H9 (cell line): Measurements from ENCODE around the gene GUF1. TPM values are rescaled to one million over a fixed set of nuclear protein-coding genes. Genes with fewer than 3 reads are reported as not detected.
A peak's percentile ranks its signal among the peaks of the same experiment; 100 is the strongest.

Experiments
- DNase-seq: peaks from one replicate; pipeline ENCODE4 v3.0.0-alpha.2; 2017
- H2AFZ ChIP-seq: one replicate; pipeline ENCODE4 v1.6.1; 2013; ENCODE audit warnings: mild to moderate bottlenecking, low read length, control low read depth, moderate library complexity
- H2AK5ac ChIP-seq: 2 replicates; pipeline ENCODE4 v1.6.1; 2013; ENCODE audit warnings: low read length, control low read depth, mixed read lengths; ENCODE audit not compliant: insufficient read length
- H2BK120ac ChIP-seq: one replicate; pipeline ENCODE4 v1.6.1; 2013; ENCODE audit warnings: low read depth, mild to moderate bottlenecking, low read length, control low read depth, inconsistent platforms; ENCODE audit not compliant: poor library complexity, severe bottlenecking
- H2BK12ac ChIP-seq: 2 replicates; pipeline ENCODE4 v1.6.1; 2013; ENCODE audit warnings: low read length, control low read depth, mixed read lengths, low read depth; ENCODE audit not compliant: insufficient read length
- H2BK15ac ChIP-seq: 2 replicates; pipeline ENCODE4 v1.6.1; 2013; ENCODE audit warnings: low read depth, low read length, control low read depth
- H2BK20ac ChIP-seq: one replicate; pipeline ENCODE4 v1.6.1; 2013; ENCODE audit warnings: low read depth, mild to moderate bottlenecking, low read length, control low read depth, inconsistent platforms; ENCODE audit not compliant: poor library complexity, severe bottlenecking
- H2BK5ac ChIP-seq: 2 replicates; pipeline ENCODE4 v1.6.1; 2013; ENCODE audit warnings: low read length, control low read depth, mixed read lengths; ENCODE audit not compliant: insufficient read length
- H3K14ac ChIP-seq: 2 replicates; pipeline ENCODE4 v1.6.1; 2013; ENCODE audit warnings: low read length, control low read depth; ENCODE audit not compliant: insufficient read depth
- H3K18ac ChIP-seq: 2 replicates; pipeline ENCODE4 v1.6.1; 2013; ENCODE audit warnings: low read depth, mild to moderate bottlenecking, mixed read lengths, low read length, control low read depth; ENCODE audit not compliant: insufficient read length
- H3K23ac ChIP-seq: 2 replicates; pipeline ENCODE4 v1.6.1; 2013; ENCODE audit warnings: low read length, control low read depth, mixed read lengths, low read depth; ENCODE audit not compliant: insufficient read length
- H3K23me2 ChIP-seq: 2 replicates; pipeline ENCODE4 v1.6.1; 2013; ENCODE audit warnings: low read depth, mild to moderate bottlenecking, mixed read lengths, low read length, control low read depth; ENCODE audit not compliant: insufficient read length, poor library complexity, severe bottlenecking
- H3K27ac ChIP-seq: 2 replicates; pipeline ENCODE4 v1.5.1; 2013; ENCODE audit warnings: low read length, control low read depth, mixed read lengths, low read depth; ENCODE audit not compliant: insufficient read length
- H3K27me3 ChIP-seq: 2 replicates; pipeline ENCODE4 v1.6.1; 2013; ENCODE audit warnings: low read length, control low read depth, inconsistent platforms; ENCODE audit not compliant: insufficient read depth
- H3K4ac ChIP-seq: 2 replicates; pipeline ENCODE4 v1.6.1; 2013; ENCODE audit warnings: low read depth, mild to moderate bottlenecking, control low read depth, inconsistent platforms, low read length, moderate library complexity
- H3K4me1 ChIP-seq: 2 replicates; pipeline ENCODE4 v1.6.1; 2013; ENCODE audit warnings: low read length, control low read depth, inconsistent platforms; ENCODE audit not compliant: insufficient read depth
- H3K4me2 ChIP-seq: 2 replicates; pipeline ENCODE4 v1.6.1; 2013; ENCODE audit warnings: low read length, control low read depth, mixed read lengths; ENCODE audit not compliant: insufficient read length, insufficient read depth
- H3K56ac ChIP-seq: 2 replicates; pipeline ENCODE4 v1.6.1; 2013; ENCODE audit warnings: low read depth, mild to moderate bottlenecking, mixed read lengths, low read length, control low read depth; ENCODE audit not compliant: insufficient read length
- H3K79me1 ChIP-seq: 2 replicates; pipeline ENCODE4 v1.6.1; 2013; ENCODE audit warnings: low read depth, mild to moderate bottlenecking, moderate library complexity, low read length, control low read depth, inconsistent platforms; ENCODE audit not compliant: insufficient read depth, poor library complexity, severe bottlenecking
- H3K79me2 ChIP-seq: 2 replicates; pipeline ENCODE4 v1.6.1; 2013; ENCODE audit warnings: low read length, control low read depth, inconsistent platforms; ENCODE audit not compliant: insufficient read depth
- H3K9ac ChIP-seq: 2 replicates; pipeline ENCODE4 v1.6.1; 2013; ENCODE audit warnings: low read length, control low read depth, mixed read lengths; ENCODE audit not compliant: insufficient read length; ENCODE audit errors: extremely low read depth
- H3K9me3 ChIP-seq: one replicate; pipeline ENCODE4 v1.6.1; 2013; ENCODE audit warnings: low read depth, low read length, inconsistent platforms; ENCODE audit not compliant: control insufficient read depth
- H3T11ph ChIP-seq: one replicate; pipeline ENCODE4 v1.6.1; 2013; ENCODE audit warnings: mild to moderate bottlenecking, low read length, control low read depth, inconsistent platforms
- H4K20me1 ChIP-seq: one replicate; pipeline ENCODE4 v1.6.1; 2013; ENCODE audit not compliant: control insufficient read depth, insufficient read length, insufficient read depth
- H4K5ac ChIP-seq: 2 replicates; pipeline ENCODE4 v1.6.1; 2013; ENCODE audit warnings: low read depth, mild to moderate bottlenecking, mixed read lengths, low read length, control low read depth; ENCODE audit not compliant: insufficient read length
- H4K8ac ChIP-seq: replicated peaks from 2 replicates; pipeline ENCODE4 v1.6.1; 2013; ENCODE audit warnings: low read length, control low read depth, mixed read lengths, low read depth; ENCODE audit not compliant: insufficient read length
- H4K91ac ChIP-seq: 2 replicates; pipeline ENCODE4 v1.6.1; 2013; ENCODE audit warnings: low read depth, mild to moderate bottlenecking, moderate library complexity, mixed read lengths, low read length, control low read depth; ENCODE audit not compliant: insufficient read length
- H3K27ac Mint-ChIP-seq, 3 experiments: 2 replicates in 2 of 3; 3 replicates in 1 of 3; pipeline ENCODE4 v1.8.0; 2020 to 2021; ENCODE audit warnings: mixed read lengths in 3 of 3, mild to moderate bottlenecking in 1 of 3, moderate library complexity in 1 of 3
- H3K27me3 Mint-ChIP-seq: 2 replicates; pipeline ENCODE4 v1.8.0; 2021; ENCODE audit warnings: low read depth, mild to moderate bottlenecking, moderate library complexity, mixed read lengths
- H3K36me3 Mint-ChIP-seq, 3 experiments: 2 replicates in 2 of 3; 3 replicates in 1 of 3; pipeline ENCODE4 v1.8.0; 2020 to 2021; ENCODE audit warnings: low read depth in 3 of 3, mixed read lengths in 3 of 3; ENCODE audit not compliant: insufficient read depth in 1 of 3
- H3K4me1 Mint-ChIP-seq, 2 experiments: 2 replicates each; pipeline ENCODE4 v1.8.0; 2020; ENCODE audit warnings: mixed read lengths in 2 of 2
- H3K4me3 Mint-ChIP-seq, 2 experiments: 2 replicates in 1 of 2; 3 replicates in 1 of 2; pipeline ENCODE4 v1.8.0; 2020 to 2021; ENCODE audit warnings: mild to moderate bottlenecking in 2 of 2, mixed read lengths in 2 of 2, moderate library complexity in 1 of 2
- H3K9me3 Mint-ChIP-seq, 2 experiments: 2 replicates in 1 of 2; 3 replicates in 1 of 2; pipeline ENCODE4 v1.8.0; 2020; ENCODE audit warnings: mild to moderate bottlenecking in 2 of 2, mixed read lengths in 2 of 2, moderate library complexity in 1 of 2
- WGBS: extraction: QIAGEN DNeasy Blood & Tissue Kit; methylation state at CpG from one replicate; pipeline ENCODE4 v1.1.7; 2013; ENCODE audit warnings: missing lambda C conversion rate, low lambda C conversion rate, mixed read lengths; ENCODE audit not compliant: insufficient read length; ENCODE audit errors: extremely low coverage; 5-methylcytosine and 5-hydroxymethylcytosine counted together
- total RNA-seq: library from RNA; stranded (reverse); gene quantifications from 2 replicates; pipeline ENCODE4 v1.2.1, GENCODE V29; 2021
- TF ChIP-seq, protein P1 (sequence below): fragments of 200-600 bp; sonication (generic); conservative IDR thresholded peaks from 3 replicates; pipeline ENCODE4 v1.8.0; 2021; ENCODE audit warnings: antibody characterized with exemption, mild to moderate bottlenecking

GUF1 gene
- total RNA-seq, 1 experiment from 2014 or later = 38.6 TPM

DNA sequence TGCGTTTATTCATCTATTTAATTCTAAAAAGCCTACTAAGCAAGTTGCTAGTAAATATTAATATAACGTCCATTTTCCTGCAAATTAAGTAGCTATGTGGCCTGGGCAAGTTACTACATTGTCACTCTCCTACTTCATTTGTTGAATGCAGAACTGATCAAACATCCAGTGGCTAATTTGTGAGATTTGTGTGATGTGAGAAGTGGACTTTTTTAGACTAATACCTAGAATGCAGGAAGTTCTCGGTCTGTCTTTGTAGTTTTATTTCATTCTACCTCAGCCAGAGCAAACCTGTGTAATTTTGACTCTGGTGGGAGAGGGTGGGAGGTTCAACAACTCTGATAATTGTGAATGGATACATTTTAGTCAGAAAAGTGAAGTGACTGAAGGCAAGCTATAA lies 840 bp downstream of the GUF1 start:
- Histone ChIP-seq H3K4me1 (peaks cover 2% of the 10 kb centered on the region; the same call in 1 of the 2 replicates), H3K4ac (no peak overlapping the region), H3K18ac (no peak overlapping the region), H3K79me2 (peaks cover 7% of the 10 kb centered on the region; the same call in 1 of the 2 replicates), H2BK12ac (no peak overlapping the region), H3K27ac (no peak overlapping the region), H2AK5ac (no peak overlapping the region), H3K14ac (no peak overlapping the region), H3K23me2 (peaks cover 4% of the 10 kb centered on the region), H3T11ph (no peak overlapping the region), H4K91ac (no peak overlapping the region), H3K56ac (no peak overlapping the region), H3K23ac (no peak overlapping the region), H3K9me3 (no peaks in the 10 kb centered on the region), H3K4me2 (peak overlapping the region; percentile 59), H2BK20ac (no peak overlapping the region), H3K9ac (peak overlapping the region; percentile 83), H2BK15ac (no peak overlapping the region), H4K8ac (no peak overlapping the region), H2BK120ac (no peak overlapping the region), H3K27me3 (no peaks in the 10 kb centered on the region), H4K20me1 (no peaks in the 10 kb centered on the region), H2AFZ (peak overlapping the region; percentile 10), H4K5ac (no peak overlapping the region), H2BK5ac (no peak overlapping the region), H3K79me1 (peaks cover 3% of the 10 kb centered on the region)
- Mint-ChIP-seq H3K36me3 (peaks cover 2 to 13% (median 13%) of the 10 kb centered on the region in 3 experiments; a peak in 5 of 7 replicates), H3K27me3 (peaks cover 4% of the 10 kb centered on the region; the same call in 1 of the 2 replicates), H3K9me3 (no peaks in the 10 kb centered on the region; a peak in 1 of 5 replicates), H3K4me3 (peak overlapping the region; percentile 91 to 97), H3K4me1 (peaks cover 10 to 19% of the 10 kb centered on the region in 2 experiments), H3K27ac (peak overlapping the region; percentile 60 to 98 (median 92); a peak in 6 of 7 replicates)
- TF ChIP-seq, protein P1, sequence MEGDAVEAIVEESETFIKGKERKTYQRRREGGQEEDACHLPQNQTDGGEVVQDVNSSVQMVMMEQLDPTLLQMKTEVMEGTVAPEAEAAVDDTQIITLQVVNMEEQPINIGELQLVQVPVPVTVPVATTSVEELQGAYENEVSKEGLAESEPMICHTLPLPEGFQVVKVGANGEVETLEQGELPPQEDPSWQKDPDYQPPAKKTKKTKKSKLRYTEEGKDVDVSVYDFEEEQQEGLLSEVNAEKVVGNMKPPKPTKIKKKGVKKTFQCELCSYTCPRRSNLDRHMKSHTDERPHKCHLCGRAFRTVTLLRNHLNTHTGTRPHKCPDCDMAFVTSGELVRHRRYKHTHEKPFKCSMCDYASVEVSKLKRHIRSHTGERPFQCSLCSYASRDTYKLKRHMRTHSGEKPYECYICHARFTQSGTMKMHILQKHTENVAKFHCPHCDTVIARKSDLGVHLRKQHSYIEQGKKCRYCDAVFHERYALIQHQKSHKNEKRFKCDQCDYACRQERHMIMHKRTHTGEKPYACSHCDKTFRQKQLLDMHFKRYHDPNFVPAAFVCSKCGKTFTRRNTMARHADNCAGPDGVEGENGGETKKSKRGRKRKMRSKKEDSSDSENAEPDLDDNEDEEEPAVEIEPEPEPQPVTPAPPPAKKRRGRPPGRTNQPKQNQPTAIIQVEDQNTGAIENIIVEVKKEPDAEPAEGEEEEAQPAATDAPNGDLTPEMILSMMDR = no peak
- WGBS = no CpG with 5 or more reads among the region's 3 CpGs
- DNase-seq = no peak
